GM13977 (cell line): ENCODE data around the gene BCAM.
"Not testable (repeated sequence)": the region's sequence is repeated elsewhere in the genome, so short reads cannot be mapped to it uniquely, and the experiment has no call there.

Experiments used
- DNase-seq: peaks from one replicate; pipeline ENCODE4 v3.0.0; 2012; ENCODE audit warnings: low spot score
- in situ Hi-C: fragments of 300-500 bp; cut with MboI; formaldehyde crosslinking; loops from one replicate; pipeline ENCODE4 v1.12.0; 2022; ENCODE audit warnings: low sequenced_read_pairs, low pct_unique_long_range_greater_than_20kb, mixed read lengths, inconsistent platforms; ENCODE audit not compliant: unreplicated experiment
- TF ChIP-seq, protein P1 (sequence below): IDR thresholded peaks from 2 replicates; pipeline ENCODE4 v1.5.1; 2012; ENCODE audit warnings: mild to moderate bottlenecking, control low read depth; ENCODE audit not compliant: insufficient read depth; ENCODE audit errors: extremely low read depth, missing control alignments

Gene BCAM

DNA sequence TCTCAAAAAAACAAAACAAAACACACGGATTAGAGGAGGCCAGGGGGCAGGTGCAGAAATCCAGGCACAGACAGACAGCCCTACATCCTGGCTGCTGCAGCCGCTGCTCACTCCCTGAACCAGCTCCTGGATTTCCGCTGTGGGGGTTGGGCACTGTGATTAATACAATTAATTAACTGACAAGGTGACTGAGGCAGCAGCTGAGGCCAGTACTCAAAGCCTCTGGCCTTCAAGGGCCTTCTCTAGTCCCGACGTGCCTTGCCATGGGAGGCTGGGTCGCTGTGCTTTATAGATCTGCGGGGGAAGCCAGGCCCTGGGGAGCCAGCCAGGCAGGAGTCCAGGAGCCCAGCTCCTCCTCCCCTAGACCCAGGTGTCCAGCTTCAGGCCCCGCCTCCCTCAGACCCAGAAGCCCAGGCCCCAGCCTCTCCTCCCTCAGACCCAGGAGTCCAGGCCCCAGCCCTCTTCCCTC is 41.8 kb downstream of the BCAM start:
- in situ Hi-C loops = no loop called here
- DNase-seq = no peak

DNA sequence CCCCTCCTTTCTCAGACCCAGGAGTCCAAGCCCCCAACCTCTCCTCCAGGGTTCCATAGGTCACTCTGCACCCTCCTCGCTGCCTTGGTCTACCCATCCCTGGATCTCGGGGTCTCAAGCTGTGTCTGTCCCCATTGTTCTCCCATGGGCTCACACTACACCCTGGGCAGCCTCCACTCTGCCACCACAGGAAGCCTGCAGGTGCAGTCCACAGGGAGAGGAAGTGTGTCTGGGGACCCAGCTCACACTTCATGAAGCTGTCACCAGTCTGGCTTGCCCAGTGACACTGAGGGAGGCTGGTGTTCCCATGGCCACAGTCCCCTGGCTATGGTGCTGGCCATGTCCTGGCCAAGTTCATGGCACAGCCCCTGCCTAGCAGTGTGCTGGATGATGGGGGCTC is 42.5 kb downstream of the BCAM start:
- TF ChIP-seq, protein P1, sequence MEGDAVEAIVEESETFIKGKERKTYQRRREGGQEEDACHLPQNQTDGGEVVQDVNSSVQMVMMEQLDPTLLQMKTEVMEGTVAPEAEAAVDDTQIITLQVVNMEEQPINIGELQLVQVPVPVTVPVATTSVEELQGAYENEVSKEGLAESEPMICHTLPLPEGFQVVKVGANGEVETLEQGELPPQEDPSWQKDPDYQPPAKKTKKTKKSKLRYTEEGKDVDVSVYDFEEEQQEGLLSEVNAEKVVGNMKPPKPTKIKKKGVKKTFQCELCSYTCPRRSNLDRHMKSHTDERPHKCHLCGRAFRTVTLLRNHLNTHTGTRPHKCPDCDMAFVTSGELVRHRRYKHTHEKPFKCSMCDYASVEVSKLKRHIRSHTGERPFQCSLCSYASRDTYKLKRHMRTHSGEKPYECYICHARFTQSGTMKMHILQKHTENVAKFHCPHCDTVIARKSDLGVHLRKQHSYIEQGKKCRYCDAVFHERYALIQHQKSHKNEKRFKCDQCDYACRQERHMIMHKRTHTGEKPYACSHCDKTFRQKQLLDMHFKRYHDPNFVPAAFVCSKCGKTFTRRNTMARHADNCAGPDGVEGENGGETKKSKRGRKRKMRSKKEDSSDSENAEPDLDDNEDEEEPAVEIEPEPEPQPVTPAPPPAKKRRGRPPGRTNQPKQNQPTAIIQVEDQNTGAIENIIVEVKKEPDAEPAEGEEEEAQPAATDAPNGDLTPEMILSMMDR = no peak
- no peak for DNase-seq
- in situ Hi-C loops = no loop called here

More for the DNA sequence above, 41.8 kb downstream of the BCAM start:
- TF ChIP-seq, protein P1 = no peak

DNA sequence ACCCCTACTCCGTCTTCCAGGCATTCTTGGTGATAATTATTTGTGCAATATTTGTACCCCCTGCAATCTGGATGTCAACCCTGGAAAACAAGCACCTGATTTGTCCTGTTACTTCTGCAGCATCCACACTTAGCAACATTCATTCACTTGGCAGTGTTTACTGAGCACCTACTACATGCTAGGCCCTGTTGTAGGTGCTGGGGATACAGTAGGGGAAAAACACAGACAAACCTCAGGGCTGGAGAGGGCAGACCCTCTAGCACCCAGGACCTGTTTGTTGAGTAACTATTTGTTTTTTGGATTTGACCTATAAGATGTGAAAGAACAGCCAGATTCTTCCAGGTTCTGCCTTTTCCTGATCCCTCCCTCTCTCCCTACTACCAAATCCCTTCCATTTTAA is 46.7 kb downstream of the BCAM start:
- TF ChIP-seq, protein P1 = no peak
- DNase-seq = no peak
- in situ Hi-C loops = no loop called here

DNA sequence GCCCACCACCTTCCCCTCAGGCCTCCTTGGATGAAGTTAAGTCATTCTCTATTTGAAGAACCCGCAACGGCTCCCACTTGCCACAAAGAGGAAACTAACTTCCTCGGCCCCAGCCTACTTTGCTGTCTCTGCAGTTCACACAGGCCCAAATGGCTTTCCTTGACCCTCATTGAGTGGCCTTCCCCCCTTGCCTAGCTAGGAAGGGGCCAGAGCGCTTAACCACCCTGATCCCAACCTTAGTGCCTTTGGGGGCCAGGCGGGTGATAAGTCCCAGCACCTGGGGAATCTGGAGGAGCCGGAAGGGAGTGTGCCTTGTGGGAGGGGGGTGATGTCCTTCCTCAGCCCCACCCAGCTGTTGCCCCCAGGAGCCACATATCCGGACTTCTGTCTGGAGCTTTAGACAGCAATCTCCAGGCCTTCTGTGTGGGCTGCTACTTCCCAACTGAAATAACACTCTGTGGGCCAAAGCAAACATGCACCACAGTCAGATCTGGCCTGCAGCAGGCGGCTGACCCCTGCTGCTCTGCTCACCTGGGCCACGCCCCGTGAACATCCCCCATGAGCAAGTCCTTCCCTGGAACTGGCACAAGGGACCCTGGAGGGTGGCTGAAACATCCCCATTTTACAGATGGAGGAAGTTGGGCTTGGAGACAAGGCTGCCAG is 47.6 kb downstream of the BCAM start:
- no peak for DNase-seq
- in situ Hi-C loops = no loop called here
- TF ChIP-seq, protein P1 = no peak

DNA sequence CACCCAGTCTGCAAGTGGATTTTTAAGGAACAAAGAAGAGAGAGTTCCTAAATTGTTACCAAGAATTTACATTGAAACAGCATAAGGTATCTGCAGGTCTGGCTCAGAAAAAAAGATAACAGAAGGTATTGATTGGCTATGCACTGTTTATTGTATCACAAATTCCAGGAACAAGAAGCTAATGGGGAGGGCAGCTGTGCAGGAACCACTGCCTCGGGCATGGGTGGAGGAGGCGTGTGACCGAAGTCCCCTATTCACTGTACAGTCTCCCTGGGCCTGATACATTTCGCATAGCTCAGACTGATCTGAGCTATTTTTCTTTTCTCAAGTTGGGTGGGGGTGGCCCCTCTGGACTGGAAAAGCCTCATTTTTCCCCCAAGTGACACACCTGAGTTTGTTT is 48.9 kb downstream of the BCAM start:
- in situ Hi-C loops = no loop called here
- TF ChIP-seq, protein P1 = no peak
- no peak for DNase-seq

DNA sequence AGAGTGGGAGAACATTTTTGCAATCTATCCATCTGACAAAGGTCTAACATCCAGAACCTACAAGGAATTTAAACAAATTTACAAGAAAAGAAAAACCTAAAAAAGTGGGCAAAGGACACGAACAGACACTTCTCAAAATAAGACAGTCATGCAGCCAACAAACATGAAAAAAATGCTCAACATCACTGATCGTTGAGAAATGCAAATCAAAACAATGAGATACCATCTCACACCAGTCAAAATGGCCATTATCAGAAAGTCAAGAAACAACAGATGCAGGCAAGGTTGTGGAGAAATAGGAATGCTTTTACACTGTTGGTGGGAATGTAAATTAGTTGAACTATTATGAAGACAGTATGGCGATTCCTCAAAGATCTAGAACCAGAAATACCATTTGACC is 52.7 kb downstream of the BCAM start:
- in situ Hi-C loops, DNase-seq: not testable (repeated sequence)

DNA sequence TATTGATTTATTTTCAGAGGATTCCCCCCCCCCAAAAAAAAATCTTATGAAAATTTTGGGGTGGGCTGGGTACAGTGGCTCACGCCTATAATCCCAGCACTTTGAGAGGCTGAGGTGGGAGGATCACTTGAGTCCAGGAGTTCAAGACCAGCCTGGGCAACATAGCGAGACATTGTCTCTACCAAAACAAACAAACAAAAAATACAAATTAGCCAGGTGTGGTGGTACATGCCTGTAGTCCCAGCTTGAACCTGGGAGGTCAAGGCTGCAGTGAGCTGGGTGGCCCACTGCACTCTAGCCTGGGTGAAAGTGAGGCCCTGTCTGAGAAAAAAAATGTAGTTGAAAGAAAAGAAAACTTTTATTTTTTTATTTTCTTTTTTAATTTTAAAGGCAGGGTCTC is 55.1 kb downstream of the BCAM start:
- TF ChIP-seq, protein P1 = no peak
- DNase-seq = no peak
- in situ Hi-C loops = no loop called here
